ENCODE measurements around the gene SYNPO2. TPM values are rescaled to one million over a fixed set of nuclear protein-coding genes. Genes with fewer than 3 reads are reported as not detected.

SYNPO2 gene
- total and polyA plus RNA-seq, 2 donors (not counting 1 experiment from before 2014, with no cell fraction given): 0.03 to 0.20 TPM

DNA sequence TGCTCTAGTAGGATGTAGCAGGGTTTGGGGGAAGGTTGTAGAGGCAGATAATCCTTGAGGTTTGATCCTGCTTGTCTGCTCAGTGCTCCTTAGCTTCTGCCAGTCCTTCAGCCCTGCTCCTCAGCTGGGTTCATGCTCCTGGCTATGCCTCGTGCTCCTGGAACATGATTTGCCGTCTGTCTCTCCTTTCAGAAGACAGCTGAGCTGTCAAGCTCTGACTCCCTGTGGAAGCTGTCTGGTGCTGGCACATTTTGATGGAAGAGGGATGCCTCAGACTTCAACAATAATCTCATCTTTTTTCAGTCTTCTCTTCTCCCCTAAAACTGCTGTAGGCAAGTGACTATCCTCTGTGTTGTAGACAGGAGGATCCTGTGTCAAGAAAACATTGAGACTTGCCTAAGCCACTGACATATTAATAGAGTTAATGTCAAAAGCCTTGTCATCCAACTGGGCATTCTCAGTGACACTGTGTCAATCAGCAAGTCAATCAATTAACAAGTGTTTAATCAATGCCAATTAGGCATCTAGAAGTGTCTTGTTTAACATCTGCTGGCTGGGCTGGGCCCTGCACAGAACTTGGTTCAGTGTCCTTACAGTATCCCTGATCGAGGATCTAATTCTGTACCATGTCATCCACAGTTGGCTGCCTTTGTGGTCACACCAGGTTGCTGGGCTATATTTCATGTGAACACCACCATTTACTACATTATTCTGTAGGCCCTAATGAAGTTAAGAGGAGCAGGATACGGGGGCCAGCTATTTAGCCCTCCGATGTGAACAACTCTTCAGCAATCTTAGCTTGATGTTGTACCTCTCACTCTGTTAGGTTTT lies 96.7 kb downstream of the SYNPO2 start:
- peaks cover 13% of the 10 kb centered on the region for H3K27me3 Mint-ChIP-seq

More for the DNA sequence above, 96.7 kb downstream of the SYNPO2 start:
- POLR2A ChIA-PET: no interaction called here
- no peaks in the 10 kb centered on the region for H3K36me3 ChIP-seq (replicated peaks in 1 of 2; ENCODE audit: control extremely low read depth in 1 of 2, control insufficient read depth in 1 of 2, extremely low read depth in 1 of 2, insufficient read depth in 2 of 2, low read length in 1 of 2)
- no peaks in the 10 kb centered on the region for H4K20me1 ChIP-seq (ENCODE audit: control insufficient read depth, insufficient read depth, low read length, poor library complexity, severe bottlenecking)
- H3K79me2 ChIP-seq (ENCODE audit: control insufficient read depth, insufficient read depth, low read length): no peaks in the 10 kb centered on the region
- DNase-seq (no peak), ATAC-seq (ENCODE audit: low read depth) (no peak)
- Mint-ChIP-seq H3K27ac (no peak overlapping the region), H3K4me1 (peaks cover 2% of the 10 kb centered on the region), H3K4me3 (no peak overlapping the region), H3K9me3 (ENCODE audit: insufficient read depth) (no peaks in the 10 kb centered on the region)
- H3K9ac ChIP-seq (ENCODE audit: low read length): no peak overlapping the region
- H3K4me1 ChIP-seq (ENCODE audit: control insufficient read depth in 2 of 2, insufficient read depth in 2 of 2, low read length in 2 of 2): no peaks in the 10 kb centered on the region
- no peaks in the 10 kb centered on the region for H3K9me3 ChIP-seq (ENCODE audit: control extremely low read depth in 1 of 3, control insufficient read depth in 2 of 3, insufficient read depth in 1 of 3, low read length in 2 of 3)
- H3K4me2 ChIP-seq (replicated peaks; ENCODE audit: low read depth, low read length, poor library complexity, severe bottlenecking): no peak overlapping the region
- no peak overlapping the region for H3K4me3 ChIP-seq (ENCODE audit: control extremely low read depth in 1 of 5, extremely low read depth in 1 of 5, insufficient read depth in 1 of 5, low read depth in 2 of 5, low read length in 4 of 5)
- CTCF ChIA-PET: no interaction called here
- H2AFZ ChIP-seq (ENCODE audit: insufficient read depth, low read depth, low read length, poor library complexity, severe bottlenecking): no peak overlapping the region
- no peak overlapping the region for H3K27ac ChIP-seq (ENCODE audit: low read length in 2 of 2)
- WGBS (ENCODE audit: insufficient coverage): 89% methylated on average over 3 of the region's 5 CpGs
- no peak for TF ChIP-seq EZH2 (IDR thresholded peaks at IDR 0.05; ENCODE audit: borderline replicate concordance, insufficient read depth, low read depth, low read length, poor library complexity, severe bottlenecking)
- TF ChIP-seq, protein P1, sequence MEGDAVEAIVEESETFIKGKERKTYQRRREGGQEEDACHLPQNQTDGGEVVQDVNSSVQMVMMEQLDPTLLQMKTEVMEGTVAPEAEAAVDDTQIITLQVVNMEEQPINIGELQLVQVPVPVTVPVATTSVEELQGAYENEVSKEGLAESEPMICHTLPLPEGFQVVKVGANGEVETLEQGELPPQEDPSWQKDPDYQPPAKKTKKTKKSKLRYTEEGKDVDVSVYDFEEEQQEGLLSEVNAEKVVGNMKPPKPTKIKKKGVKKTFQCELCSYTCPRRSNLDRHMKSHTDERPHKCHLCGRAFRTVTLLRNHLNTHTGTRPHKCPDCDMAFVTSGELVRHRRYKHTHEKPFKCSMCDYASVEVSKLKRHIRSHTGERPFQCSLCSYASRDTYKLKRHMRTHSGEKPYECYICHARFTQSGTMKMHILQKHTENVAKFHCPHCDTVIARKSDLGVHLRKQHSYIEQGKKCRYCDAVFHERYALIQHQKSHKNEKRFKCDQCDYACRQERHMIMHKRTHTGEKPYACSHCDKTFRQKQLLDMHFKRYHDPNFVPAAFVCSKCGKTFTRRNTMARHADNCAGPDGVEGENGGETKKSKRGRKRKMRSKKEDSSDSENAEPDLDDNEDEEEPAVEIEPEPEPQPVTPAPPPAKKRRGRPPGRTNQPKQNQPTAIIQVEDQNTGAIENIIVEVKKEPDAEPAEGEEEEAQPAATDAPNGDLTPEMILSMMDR (IDR thresholded peaks at IDR 0.05): no peak
- intact Hi-C loops (cut with micrococcal nuclease): no loop called here
- H3K27me3 ChIP-seq (replicated peaks in 1 of 4; ENCODE audit: control extremely low read depth in 1 of 4, control insufficient read depth in 3 of 4, insufficient read depth in 4 of 4, low read length in 3 of 4): no peaks in the 10 kb centered on the region

Measured in B cell (primary cell).